Raji (cell line): ENCODE results near the gene RPH3AL.

Source experiments
- POLR2A ChIP-seq: IDR thresholded peaks from 2 replicates; pipeline ENCODE4 v1.6.1; 2011; ENCODE audit warnings: low read depth, low read length, control low read depth; ENCODE audit not compliant: insufficient read depth

The RPH3AL gene

GRCh38 chr17:281365-281999, 71.1 kb downstream of the RPH3AL start:
- no peak for TF ChIP-seq POLR2A

- TF ChIP-seq POLR2A = no peak
These were observed 71.7 kb downstream of the RPH3AL start for GRCh38 chr17:280901-281300.

GRCh38 chr17:280216-280615, 72.4 kb downstream of the RPH3AL start:
- TF ChIP-seq POLR2A = no peak

GRCh38 chr17:279776-280175, 72.8 kb downstream of the RPH3AL start:
- TF ChIP-seq POLR2A = no peak

GRCh38 chr17:279331-279730, 73.3 kb downstream of the RPH3AL start:
- TF ChIP-seq POLR2A = no peak

GRCh38 chr17:278676-279059, 73.9 kb downstream of the RPH3AL start:
- TF ChIP-seq POLR2A = no peak

GRCh38 chr17:278055-278675, 74.4 kb downstream of the RPH3AL start:
- no peak for TF ChIP-seq POLR2A

GRCh38 chr17:274902-275301, 77.7 kb downstream of the RPH3AL start:
- TF ChIP-seq POLR2A = no peak

- TF ChIP-seq POLR2A = no peak
These were observed 78.4 kb downstream of the RPH3AL start for GRCh38 chr17:273981-274832.

GRCh38 chr17:269616-270514, 82.7 kb downstream of the RPH3AL start:
- no peak for TF ChIP-seq POLR2A

- no peak for TF ChIP-seq POLR2A
These were observed 85.6 kb downstream of the RPH3AL start for GRCh38 chr17:266701-267667.

GRCh38 chr17:266219-266618, 86.4 kb downstream of the RPH3AL start:
- TF ChIP-seq POLR2A = no peak

GRCh38 chr17:265718-266117, 86.9 kb downstream of the RPH3AL start:
- no peak for TF ChIP-seq POLR2A

GRCh38 chr17:263773-264172, 88.8 kb downstream of the RPH3AL start:
- TF ChIP-seq POLR2A = no peak
